GM21576 (cell line): ENCODE results near the gene DYNC1I1.

ENCODE experiments used
- ATAC-seq: cut with Tn5 transposase; IDR thresholded peaks from one replicate; pipeline ENCODE4 v1.9.1; 2021; ENCODE audit warnings: mild to moderate bottlenecking, moderate library complexity; ENCODE audit not compliant: unreplicated experiment

DYNC1I1 gene

GRCh38 chr7:95955748-95956147 lies 183.4 kb downstream of the DYNC1I1 start:
- ATAC-seq: no peak

- no peak for ATAC-seq
Observed at GRCh38 chr7:95957510-95957909, 185.2 kb downstream of the DYNC1I1 start.

DNA sequence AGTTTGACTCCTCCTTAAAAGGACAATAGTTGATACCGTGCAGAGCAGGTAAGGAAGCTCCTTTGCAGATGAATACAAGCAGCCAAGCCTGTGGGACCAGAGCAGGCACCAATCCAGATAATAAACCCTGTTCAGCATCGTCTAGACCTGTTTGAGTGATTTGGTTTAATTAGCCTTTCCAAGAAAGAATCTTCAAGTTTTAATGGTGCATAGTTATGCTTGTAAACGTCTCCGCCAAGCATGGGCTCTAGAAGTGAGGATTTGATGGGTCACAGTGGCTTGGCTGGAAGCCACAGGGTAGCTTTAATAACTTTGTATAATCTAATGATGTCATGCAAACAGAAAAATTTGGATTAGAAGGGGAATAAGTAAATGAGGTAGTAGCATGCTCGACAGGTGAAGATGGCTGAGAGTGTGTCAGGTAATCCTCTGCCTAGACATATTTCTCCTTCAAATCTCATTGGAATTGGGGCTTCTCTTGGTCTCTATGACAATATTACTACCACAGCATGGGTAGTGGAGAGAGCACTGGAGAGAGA lies 188.4 kb downstream of the DYNC1I1 start:
- no peak for ATAC-seq

DNA sequence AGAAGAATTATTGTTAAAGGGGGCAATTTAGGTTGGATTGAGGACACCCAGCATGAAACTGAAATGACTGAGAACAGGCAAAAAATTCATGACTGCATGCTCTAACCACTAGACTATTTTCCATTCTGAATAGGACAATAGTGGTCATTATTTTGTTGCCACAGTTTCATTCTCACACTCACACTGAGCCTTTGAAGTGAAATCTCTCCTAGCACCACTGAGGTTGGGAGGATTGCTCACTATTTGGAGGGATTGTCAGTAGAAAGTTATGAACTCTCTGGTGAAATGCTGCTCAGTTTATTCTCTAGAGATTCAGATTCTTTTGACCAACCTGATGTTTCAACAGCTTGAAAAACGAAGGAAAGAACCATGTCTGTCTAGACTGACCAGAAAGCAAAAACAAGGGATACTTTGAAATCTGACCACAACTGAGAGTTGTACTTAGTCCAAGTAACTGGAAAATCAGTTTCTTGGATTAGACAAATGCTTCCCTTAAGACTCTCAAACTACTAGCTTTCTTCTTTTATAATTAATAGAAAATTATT lies 191.2 kb downstream of the DYNC1I1 start:
- no peak for ATAC-seq

- ATAC-seq: no peak
Observed at GRCh38 chr7:95971716-95972115, 199.4 kb downstream of the DYNC1I1 start.

DNA sequence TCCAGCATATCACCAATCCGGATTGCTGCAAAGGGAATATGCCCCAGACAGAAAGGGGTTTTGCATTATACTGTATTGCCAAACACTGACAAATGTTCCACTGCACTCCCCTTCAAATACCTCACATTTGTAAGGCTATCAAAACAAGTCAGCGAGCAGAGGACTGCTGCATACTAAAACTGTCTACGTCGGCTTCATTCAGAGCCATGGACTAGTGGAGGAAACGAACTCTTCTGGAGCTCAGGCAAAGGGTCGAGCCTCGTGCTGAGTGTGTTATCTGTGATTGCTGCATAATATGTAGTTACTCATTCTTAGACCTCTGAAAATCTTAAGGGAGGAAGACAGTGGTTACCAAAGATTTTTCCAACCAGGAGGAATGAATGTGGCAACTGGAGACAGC lies 200.2 kb downstream of the DYNC1I1 start:
- no peak for ATAC-seq

GRCh38 chr7:95974108-95974507 lies 201.8 kb downstream of the DYNC1I1 start:
- ATAC-seq: no peak

GRCh38 chr7:95976369-95977060 lies 204.2 kb downstream of the DYNC1I1 start:
- no peak for ATAC-seq

DNA sequence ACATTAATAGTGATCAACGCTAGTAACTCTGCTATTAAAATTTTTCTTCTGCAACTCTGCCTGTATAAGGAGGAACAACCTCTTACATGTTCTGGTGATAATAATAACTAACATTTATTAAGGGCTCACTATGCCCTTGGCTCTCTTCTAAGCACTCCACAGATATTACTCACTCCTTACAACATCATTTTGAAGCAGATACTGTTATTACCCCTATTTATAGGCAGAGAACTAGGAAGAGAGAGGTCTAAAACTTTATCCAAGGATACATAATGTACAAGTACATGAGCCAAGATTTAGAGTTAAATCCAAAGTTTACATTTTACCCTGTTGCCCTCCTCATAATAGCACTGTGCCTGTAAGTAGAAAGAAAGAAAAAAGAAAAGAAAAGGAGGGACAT lies 205.6 kb downstream of the DYNC1I1 start:
- no peak for ATAC-seq

GRCh38 chr7:95980167-95980566 lies 207.8 kb downstream of the DYNC1I1 start:
- ATAC-seq: no peak

- ATAC-seq: no peak
Observed at GRCh38 chr7:95980706-95981105, 208.4 kb downstream of the DYNC1I1 start.

DNA sequence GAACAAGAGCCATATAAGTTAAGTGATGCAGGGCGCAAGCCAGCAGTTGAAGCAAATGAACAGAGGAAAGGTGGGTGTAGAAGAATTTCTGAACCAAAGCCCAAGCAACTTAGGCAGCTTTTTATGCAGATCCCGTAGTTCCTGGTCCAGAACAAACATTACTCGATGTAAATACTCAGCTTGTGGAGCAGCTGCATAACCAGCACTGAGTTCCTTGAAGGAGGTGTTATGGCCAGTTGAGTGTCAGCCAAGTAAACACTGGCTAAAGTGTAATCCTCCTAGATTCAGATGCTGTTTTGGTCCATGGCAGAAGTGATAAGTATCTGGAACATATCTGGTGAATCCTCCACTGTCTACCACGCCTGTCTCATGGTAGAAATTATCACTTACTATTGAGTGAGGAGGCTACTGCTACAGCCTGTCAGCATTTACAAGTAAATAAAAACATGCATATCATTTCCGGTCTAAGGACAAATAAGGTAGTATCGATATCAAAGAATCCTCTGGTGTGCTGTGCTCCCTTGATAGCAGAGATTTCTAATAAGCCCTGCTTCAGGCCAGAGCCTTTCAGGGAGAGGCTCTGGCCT lies 213.9 kb downstream of the DYNC1I1 start:
- ATAC-seq: no peak

DNA sequence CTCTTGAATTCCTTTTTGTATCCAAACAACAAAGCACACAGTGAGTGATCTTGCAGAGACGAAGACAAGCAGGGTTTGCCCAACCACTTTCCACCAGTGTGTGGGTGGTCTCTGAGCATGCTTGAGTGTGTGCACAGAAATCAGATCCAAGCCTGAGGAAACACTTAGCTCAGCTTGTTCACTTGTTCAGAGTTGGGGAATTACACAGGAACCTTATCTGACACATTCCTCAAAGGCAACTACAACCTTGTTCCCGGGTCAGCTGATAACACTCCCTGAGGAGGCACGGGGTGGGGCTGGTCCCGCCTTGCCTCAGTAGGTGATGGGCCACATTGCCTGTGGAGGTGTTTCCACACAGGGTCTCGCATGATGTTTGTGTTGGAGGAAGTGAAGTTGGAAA lies 216.9 kb downstream of the DYNC1I1 start:
- no peak for ATAC-seq

- no peak for ATAC-seq
Observed at GRCh38 chr7:95993380-95993779, 221.0 kb downstream of the DYNC1I1 start.

DNA sequence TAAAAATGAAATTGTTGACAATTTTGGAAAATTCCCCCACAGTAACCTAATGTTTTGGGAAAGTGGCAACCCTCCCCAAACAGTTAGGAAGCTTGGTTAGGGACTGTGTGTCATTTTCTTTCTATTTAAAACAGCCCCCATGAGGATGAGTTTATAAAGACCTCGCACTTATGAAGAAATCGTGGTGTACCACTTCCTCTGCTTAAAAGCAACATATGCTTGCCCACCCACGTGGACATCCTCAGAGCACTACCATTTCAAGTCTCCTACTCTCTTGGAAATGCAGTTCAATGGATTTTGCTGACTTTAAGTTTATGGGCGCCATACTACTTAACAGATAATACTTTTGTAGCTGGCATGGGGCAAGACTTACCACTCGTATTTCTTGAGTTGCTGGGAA lies 223.8 kb downstream of the DYNC1I1 start:
- ATAC-seq: no peak

- no peak for ATAC-seq
Observed at GRCh38 chr7:95996886-95997285, 224.5 kb downstream of the DYNC1I1 start.

DNA sequence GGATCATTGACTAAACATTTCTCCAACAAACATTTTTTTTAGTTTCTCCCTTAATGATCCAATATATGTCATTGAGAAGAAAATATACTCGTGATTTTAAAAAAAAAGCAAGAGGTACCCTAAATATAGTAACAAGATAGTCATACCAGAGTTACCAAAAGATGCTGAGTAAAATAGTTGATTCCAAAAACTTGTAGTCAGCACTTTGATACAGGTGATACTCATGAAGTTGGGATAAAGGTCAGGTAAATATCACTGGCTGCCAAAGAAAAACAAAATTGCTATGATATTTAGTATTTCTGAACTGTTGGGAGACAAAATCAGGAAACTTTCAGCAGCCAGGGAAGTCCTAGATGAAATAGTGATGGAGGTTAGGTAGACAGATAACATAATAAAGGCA lies 225.3 kb downstream of the DYNC1I1 start:
- ATAC-seq: no peak

GRCh38 chr7:95999481-95999880 lies 227.1 kb downstream of the DYNC1I1 start:
- ATAC-seq: no peak

- ATAC-seq: no peak
Observed at GRCh38 chr7:96004578-96004977, 232.2 kb downstream of the DYNC1I1 start.

GRCh38 chr7:96005271-96005670 lies 232.9 kb downstream of the DYNC1I1 start:
- ATAC-seq: no peak

- no peak for ATAC-seq
Observed at GRCh38 chr7:96009148-96009547, 236.8 kb downstream of the DYNC1I1 start.

DNA sequence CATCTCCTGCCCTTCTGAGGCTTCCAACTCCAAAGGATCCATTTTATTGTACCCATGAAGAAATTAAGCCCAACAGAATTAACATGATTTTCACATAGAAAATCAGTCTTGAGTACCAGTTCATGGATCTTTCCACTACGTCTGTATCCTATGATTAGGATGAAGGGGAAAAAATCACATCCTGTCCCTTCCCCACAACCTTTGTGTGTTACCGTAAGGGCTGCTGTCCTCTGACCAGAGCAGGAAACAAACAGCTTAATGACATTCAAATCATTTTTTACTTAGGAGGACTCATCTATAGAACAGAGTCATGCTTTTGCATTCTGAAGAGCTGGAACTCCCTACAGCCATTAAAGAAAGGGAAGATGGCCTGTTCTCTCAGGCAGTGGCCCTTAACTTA lies 241.5 kb downstream of the DYNC1I1 start:
- ATAC-seq: no peak
